SK-N-MC (cell line): ENCODE measurements around the gene UBQLN3.

Experiments
- DNase-seq: peaks from one replicate; pipeline ENCODE4 v3.0.0-alpha.2; 2011; ENCODE audit warnings: low read depth, low spot score
- H3K27ac ChIP-seq: fragments of 200-600 bp; sonication (generic); 2 replicates; pipeline ENCODE4 v1.5.1; 2016; ENCODE audit warnings: mixed run types
- H3K36me3 ChIP-seq: fragments of 200-600 bp; sonication (generic); 2 replicates; pipeline ENCODE4 v1.6.1; 2017; ENCODE audit warnings: antibody characterized with exemption, low read length, mixed read lengths; ENCODE audit not compliant: insufficient read depth
- H3K4me3 ChIP-seq: fragments of 200-600 bp; sonication (generic); 2 replicates; pipeline ENCODE4 v1.5.1; 2016
- H3K9ac ChIP-seq: fragments of 200-600 bp; sonication (generic); 2 replicates; pipeline ENCODE4 v1.8.0; 2017; ENCODE audit warnings: mixed run types, mixed read lengths; ENCODE audit not compliant: insufficient read length
- H3K9me3 ChIP-seq: fragments of 200-600 bp; sonication (generic); 2 replicates; pipeline ENCODE4 v1.6.1; 2017; ENCODE audit warnings: low read depth, mild to moderate bottlenecking, antibody characterized with exemption, low read length, moderate library complexity, mixed read lengths
- EZH2 ChIP-seq: fragments of 200-600 bp; sonication (generic); IDR thresholded peaks from one replicate; pipeline ENCODE4 v1.6.1; 2017; ENCODE audit warnings: antibody characterized with exemption
- FOXP2 ChIP-seq: optimal IDR thresholded peaks from 2 replicates; pipeline ENCODE3; 2011; ENCODE audit warnings: mild to moderate bottlenecking, moderate library complexity; ENCODE audit not compliant: insufficient read depth; ENCODE audit errors: extremely low read length, control extremely low read depth
- POLR2AphosphoS5 ChIP-seq: IDR thresholded peaks from 2 replicates; pipeline ENCODE4 v1.6.1; 2012; ENCODE audit warnings: mild to moderate bottlenecking, low read depth, low read length, borderline replicate concordance

UBQLN3 gene

GRCh38 chr11:5460983-5461621, 48.7 kb downstream of the UBQLN3 start:
- DNase-seq = no peak
- Histone ChIP-seq H3K36me3 (no peaks in the 10 kb centered on the region), H3K9me3 (no peaks in the 10 kb centered on the region), H3K27ac (no peak overlapping the region), H3K9ac (no peak overlapping the region), H3K4me3 (no peak overlapping the region)
- TF ChIP-seq FOXP2 (no peak), EZH2 (no peak), POLR2AphosphoS5 (no peak)
